Left ventricle myocardium inferior (tissue), 1 donor: ENCODE measurements around the gene DTL. TPM values are rescaled to one million over a fixed set of nuclear protein-coding genes. Genes with fewer than 3 reads are reported as not detected.

Experiments
- DNase-seq: peaks from one replicate; pipeline ENCODE4 v3.0.0-alpha.2; 2020
- H3K27ac ChIP-seq: fragments of 200-600 bp; replicated peaks from 2 replicates; pipeline ENCODE4 v1.8.0; 2021
- H3K27me3 ChIP-seq: fragments of 200-600 bp; 2 replicates; pipeline ENCODE4 v1.8.0; 2021; ENCODE audit warnings: low read depth
- H3K36me3 ChIP-seq: fragments of 200-600 bp; 2 replicates; pipeline ENCODE4 v1.8.0; 2021
- H3K4me1 ChIP-seq: fragments of 200-600 bp; 2 replicates; pipeline ENCODE4 v1.8.0; 2021
- H3K4me3 ChIP-seq: fragments of 200-600 bp; 2 replicates; pipeline ENCODE4 v1.8.0; 2021; ENCODE audit warnings: mild to moderate bottlenecking, moderate library complexity
- H3K9me3 ChIP-seq: fragments of 200-600 bp; replicated peaks from 2 replicates; pipeline ENCODE4 v1.8.0; 2021
- intact Hi-C: fragments of 100-400 bp; cut with micrococcal nuclease; formaldehyde crosslinking; loops from one replicate; pipeline ENCODE4 v1.11.0; 2022
- total RNA-seq: library from RNA; stranded (reverse); fragmentation: NEBNext Ultra II Directional; extraction: Animal tissue kit (Norgen Biotek cat#: 25700); gene quantifications from one replicate; pipeline ENCODE4 v1.2.1, GENCODE V29; 2021
- TF ChIP-seq, protein P1 (sequence below): fragments of 200-600 bp; IDR thresholded peaks from 2 replicates; pipeline ENCODE4 v1.8.0; 2021; ENCODE audit warnings: antibody characterized with exemption, mild to moderate bottlenecking, borderline replicate concordance
- donor health status: DM: no; HTN: yes; CAD: no; lungs with severe emphysema.

The DTL gene
- total RNA-seq, 1 donor from 2014 or later, result 0.30 TPM

DNA sequence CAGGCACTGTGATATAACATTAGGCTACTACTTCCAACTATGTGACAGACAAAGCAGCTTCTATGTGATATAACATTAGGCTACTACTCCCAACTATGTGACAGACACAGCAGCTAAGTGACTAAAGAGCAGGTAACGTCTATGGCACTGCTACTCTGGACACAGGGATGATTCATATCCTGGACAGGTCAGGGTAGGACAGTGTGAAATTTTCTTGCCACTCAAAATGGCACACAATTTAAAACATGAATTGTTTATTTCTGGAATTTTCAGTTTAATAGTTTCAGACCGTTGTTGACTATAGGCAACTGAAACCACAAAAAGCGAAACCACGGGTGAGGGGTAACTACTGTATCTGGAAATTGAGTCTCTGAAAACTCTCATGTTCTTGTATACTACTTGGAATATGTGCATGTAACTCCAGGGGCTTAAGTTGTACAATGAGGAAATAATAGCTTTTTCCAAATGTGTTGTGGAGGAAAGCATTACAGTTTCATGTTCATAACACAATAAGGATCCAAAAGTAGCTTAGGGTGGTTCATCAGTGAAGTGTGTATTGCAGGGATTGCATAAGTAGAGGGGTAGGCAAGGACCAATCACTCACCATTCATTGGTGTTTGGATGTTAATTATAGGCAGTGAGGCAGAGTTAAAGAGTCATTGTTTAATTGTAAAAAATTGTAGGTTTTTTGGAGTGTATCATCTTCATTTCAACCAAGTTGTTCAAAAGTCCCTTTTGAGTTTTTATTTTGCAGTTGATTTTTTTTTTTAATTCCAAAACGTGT is 5.3 kb downstream of the DTL start:
- intact Hi-C loops, result no loop called here
- no peak for DNase-seq
- TF ChIP-seq, protein P1, sequence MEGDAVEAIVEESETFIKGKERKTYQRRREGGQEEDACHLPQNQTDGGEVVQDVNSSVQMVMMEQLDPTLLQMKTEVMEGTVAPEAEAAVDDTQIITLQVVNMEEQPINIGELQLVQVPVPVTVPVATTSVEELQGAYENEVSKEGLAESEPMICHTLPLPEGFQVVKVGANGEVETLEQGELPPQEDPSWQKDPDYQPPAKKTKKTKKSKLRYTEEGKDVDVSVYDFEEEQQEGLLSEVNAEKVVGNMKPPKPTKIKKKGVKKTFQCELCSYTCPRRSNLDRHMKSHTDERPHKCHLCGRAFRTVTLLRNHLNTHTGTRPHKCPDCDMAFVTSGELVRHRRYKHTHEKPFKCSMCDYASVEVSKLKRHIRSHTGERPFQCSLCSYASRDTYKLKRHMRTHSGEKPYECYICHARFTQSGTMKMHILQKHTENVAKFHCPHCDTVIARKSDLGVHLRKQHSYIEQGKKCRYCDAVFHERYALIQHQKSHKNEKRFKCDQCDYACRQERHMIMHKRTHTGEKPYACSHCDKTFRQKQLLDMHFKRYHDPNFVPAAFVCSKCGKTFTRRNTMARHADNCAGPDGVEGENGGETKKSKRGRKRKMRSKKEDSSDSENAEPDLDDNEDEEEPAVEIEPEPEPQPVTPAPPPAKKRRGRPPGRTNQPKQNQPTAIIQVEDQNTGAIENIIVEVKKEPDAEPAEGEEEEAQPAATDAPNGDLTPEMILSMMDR, result no peak
- H3K4me3 ChIP-seq, result no peak overlapping the region
- H3K27ac ChIP-seq, result no peak overlapping the region
- H3K4me1 ChIP-seq, result peaks cover 6% of the 10 kb centered on the region
- H3K36me3 ChIP-seq, result no peaks in the 10 kb centered on the region
- no peaks in the 10 kb centered on the region for H3K9me3 ChIP-seq
- no peaks in the 10 kb centered on the region for H3K27me3 ChIP-seq

DNA sequence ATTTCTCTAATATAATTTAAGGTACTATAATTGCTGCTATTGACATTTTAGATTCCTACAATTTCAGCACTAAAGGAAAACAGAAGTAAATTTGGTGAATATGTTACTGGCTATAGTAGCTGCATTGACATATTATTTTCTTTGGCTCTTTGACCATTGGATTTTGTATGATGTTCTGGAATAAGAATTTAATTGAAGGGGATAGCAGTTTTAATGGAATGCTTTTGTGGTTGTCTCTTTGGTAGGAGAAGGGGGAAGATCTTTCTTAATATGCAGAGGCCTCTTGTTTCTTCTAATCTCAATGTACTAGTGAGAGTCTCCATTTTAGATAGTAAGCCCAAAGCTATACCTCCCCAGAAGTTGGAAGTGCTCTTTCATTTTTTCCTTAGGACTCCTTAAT is 6.9 kb downstream of the DTL start:
- no peaks in the 10 kb centered on the region for H3K27me3 ChIP-seq
- H3K9me3 ChIP-seq, result no peaks in the 10 kb centered on the region
- no peak overlapping the region for H3K4me3 ChIP-seq
- no peaks in the 10 kb centered on the region for H3K36me3 ChIP-seq
- DNase-seq, result no peak
- TF ChIP-seq, protein P1, result no peak
- H3K4me1 ChIP-seq, result no peaks in the 10 kb centered on the region
- intact Hi-C loops, result no loop called here
- H3K27ac ChIP-seq, result no peak overlapping the region

DNA sequence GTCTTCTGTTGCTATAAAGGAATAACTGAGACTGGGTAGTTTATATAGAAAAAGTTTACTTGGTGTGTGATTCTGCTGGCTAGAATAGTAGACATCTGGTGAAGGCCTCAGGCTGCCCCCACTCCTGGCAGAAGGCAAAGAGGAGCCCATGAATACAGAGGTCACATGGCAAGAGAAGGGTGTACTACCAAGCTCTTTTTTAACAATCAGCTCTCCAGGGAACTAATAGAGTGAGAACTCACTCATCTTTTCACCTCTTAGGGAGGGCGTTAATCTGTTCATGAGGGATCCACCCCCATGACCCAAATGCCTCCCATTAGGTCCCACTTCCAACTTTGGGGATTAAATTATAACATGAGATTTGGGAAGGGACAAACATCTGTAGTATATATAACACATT is 9.3 kb downstream of the DTL start:
- intact Hi-C loops, result no loop called here
- TF ChIP-seq, protein P1, result no peak

DNA sequence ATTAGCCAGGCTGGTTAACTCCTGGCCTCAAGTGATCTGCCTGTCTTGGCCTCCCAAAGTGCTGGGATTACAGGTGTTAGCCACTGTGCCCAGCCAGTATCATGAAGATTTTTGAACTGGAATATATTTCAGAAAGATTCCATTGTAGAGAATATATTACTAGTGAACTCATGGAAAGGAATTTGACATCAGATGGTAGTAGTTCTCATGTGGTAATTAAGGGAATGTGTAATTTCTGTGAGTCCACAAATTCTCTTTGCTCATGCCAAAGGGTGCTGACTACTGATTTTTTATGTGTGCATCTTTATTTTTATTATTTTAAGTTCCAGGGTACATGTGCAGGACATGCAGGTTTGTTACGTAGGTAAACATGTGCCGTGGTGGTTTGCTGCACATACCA is 10.4 kb downstream of the DTL start:
- Histone ChIP-seq H3K36me3 (no peaks in the 10 kb centered on the region), H3K4me1 (no peaks in the 10 kb centered on the region), H3K27me3 (no peaks in the 10 kb centered on the region), H3K27ac (no peak overlapping the region), H3K4me3 (no peak overlapping the region), H3K9me3 (no peaks in the 10 kb centered on the region)
- intact Hi-C loops, result no loop called here
- TF ChIP-seq, protein P1, result no peak
- no peak for DNase-seq

More for the DNA sequence above, 9.3 kb downstream of the DTL start:
- Histone ChIP-seq H3K9me3 (no peaks in the 10 kb centered on the region), H3K4me3 (no peak overlapping the region), H3K4me1 (no peaks in the 10 kb centered on the region), H3K27me3 (no peaks in the 10 kb centered on the region), H3K36me3 (no peaks in the 10 kb centered on the region), H3K27ac (no peak overlapping the region)
- no peak for DNase-seq

DNA sequence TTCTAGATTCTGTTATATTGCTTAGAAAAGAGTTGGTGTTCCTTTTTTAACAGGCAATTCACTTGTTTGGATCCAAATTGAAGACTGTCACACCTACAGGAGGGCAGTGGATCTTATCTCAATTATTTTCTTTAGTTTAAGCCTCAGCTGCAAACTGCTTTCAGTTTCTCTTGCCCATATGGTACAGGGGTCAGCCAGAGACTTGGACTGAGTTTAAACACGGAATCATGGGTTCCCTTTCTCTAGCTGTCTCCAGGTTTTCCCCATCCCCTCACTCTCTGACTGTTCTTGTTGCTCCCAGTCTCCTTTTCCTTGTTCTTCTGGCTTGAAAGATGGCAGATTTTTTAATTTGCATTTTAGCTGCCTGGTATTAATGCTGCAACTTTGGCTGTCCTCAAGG is 18.4 kb downstream of the DTL start:
- Histone ChIP-seq H3K4me1 (no peaks in the 10 kb centered on the region), H3K27me3 (no peaks in the 10 kb centered on the region), H3K9me3 (peaks cover 19% of the 10 kb centered on the region), H3K27ac (no peak overlapping the region), H3K4me3 (no peak overlapping the region), H3K36me3 (no peaks in the 10 kb centered on the region)
- intact Hi-C loops, result no loop called here
- DNase-seq, result no peak
- TF ChIP-seq, protein P1, result no peak
